Osteocyte (in vitro differentiated cells): ENCODE measurements around the gene SH3BP4. TPM values are rescaled to one million over a fixed set of nuclear protein-coding genes. Genes with fewer than 3 reads are reported as not detected.

Experiments used
- DNase-seq: peaks from one replicate; pipeline ENCODE4 v3.0.0; 2021; ENCODE audit warnings: mixed read lengths; ENCODE audit not compliant: unreplicated experiment; ENCODE audit errors: extremely low spot score
- H3K27ac Mint-ChIP-seq: one replicate; pipeline ENCODE4 v1.8.0; 2021; ENCODE audit warnings: mild to moderate bottlenecking, mixed read lengths; ENCODE audit not compliant: unreplicated experiment
- H3K27me3 Mint-ChIP-seq: one replicate; pipeline ENCODE4 v1.8.0; 2021; ENCODE audit warnings: mixed read lengths; ENCODE audit not compliant: unreplicated experiment
- H3K36me3 Mint-ChIP-seq: one replicate; pipeline ENCODE4 v1.8.0; 2021; ENCODE audit warnings: mixed read lengths; ENCODE audit not compliant: unreplicated experiment
- H3K4me1 Mint-ChIP-seq: one replicate; pipeline ENCODE4 v1.8.0; 2021; ENCODE audit warnings: mixed read lengths; ENCODE audit not compliant: unreplicated experiment
- H3K4me3 Mint-ChIP-seq: one replicate; pipeline ENCODE4 v1.8.0; 2021; ENCODE audit warnings: mild to moderate bottlenecking, moderate library complexity, mixed read lengths; ENCODE audit not compliant: unreplicated experiment
- H3K9me3 Mint-ChIP-seq: one replicate; pipeline ENCODE4 v1.8.0; 2021; ENCODE audit warnings: mixed read lengths; ENCODE audit not compliant: unreplicated experiment
- total RNA-seq: library from RNA; stranded (reverse); gene quantifications from 2 replicates; pipeline ENCODE4 v1.2.1, GENCODE V29; 2021
- TF ChIP-seq, protein P1 (sequence below): fragments of 200-600 bp; sonication (generic); IDR thresholded peaks from 2 replicates; pipeline ENCODE4 v1.5.0; 2021; ENCODE audit warnings: antibody characterized with exemption, mild to moderate bottlenecking, moderate library complexity

The SH3BP4 gene
- total RNA-seq, 1 donor from 2014 or later: 60.1 TPM

DNA sequence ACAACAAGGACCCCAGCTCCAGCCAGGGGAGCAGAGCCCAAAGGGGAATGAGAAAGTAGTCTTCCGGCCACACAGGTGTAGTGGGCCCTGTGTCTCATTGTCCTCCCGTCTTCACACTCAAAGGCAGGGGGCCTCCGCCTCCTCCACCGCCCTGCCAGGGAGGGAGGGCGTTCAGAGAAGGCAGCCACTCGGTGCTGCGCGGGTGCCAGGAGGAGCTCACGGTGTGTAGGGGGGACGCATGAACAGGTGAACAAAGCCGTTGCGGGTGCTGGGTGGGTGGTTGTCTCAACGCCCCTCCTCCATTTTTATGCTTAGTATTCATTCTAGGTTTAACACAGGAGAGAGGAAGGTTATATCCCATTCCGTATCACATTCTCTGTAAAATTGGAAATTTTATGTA lies 36.7 kb downstream of the SH3BP4 start:
- Mint-ChIP-seq H3K27me3 (no peaks in the 10 kb centered on the region), H3K36me3 (peaks cover 15% of the 10 kb centered on the region), H3K27ac (no peak overlapping the region), H3K4me3 (no peak overlapping the region), H3K4me1 (peaks cover 51% of the 10 kb centered on the region), H3K9me3 (no peaks in the 10 kb centered on the region)
- no peak for DNase-seq
- TF ChIP-seq, protein P1, sequence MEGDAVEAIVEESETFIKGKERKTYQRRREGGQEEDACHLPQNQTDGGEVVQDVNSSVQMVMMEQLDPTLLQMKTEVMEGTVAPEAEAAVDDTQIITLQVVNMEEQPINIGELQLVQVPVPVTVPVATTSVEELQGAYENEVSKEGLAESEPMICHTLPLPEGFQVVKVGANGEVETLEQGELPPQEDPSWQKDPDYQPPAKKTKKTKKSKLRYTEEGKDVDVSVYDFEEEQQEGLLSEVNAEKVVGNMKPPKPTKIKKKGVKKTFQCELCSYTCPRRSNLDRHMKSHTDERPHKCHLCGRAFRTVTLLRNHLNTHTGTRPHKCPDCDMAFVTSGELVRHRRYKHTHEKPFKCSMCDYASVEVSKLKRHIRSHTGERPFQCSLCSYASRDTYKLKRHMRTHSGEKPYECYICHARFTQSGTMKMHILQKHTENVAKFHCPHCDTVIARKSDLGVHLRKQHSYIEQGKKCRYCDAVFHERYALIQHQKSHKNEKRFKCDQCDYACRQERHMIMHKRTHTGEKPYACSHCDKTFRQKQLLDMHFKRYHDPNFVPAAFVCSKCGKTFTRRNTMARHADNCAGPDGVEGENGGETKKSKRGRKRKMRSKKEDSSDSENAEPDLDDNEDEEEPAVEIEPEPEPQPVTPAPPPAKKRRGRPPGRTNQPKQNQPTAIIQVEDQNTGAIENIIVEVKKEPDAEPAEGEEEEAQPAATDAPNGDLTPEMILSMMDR: no peak

DNA sequence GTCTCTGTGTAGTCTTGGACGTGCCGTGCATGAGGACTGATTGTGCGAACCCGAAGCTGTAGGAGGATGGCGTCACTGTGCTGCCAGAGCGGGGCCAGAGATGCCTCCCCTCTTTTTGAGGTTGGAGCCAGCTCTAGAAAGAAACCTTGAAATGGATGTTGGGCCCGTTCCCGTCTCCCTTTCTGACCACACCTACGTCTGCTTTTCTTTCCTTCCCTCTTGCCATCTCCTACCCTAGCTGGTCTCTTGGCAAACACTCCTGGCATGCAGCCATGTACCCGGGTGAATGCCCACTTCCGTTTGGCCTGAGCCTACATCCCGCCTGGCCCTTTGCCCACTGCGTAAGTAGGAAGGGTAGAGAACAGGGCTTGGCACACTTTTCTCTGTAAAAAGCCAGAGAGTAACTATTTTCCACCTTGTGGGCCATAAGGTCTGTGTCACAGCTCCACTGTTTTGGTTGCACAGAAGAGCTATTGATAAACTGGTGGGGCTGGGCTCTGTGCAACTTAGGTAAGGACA lies 37.4 kb downstream of the SH3BP4 start:
- Mint-ChIP-seq H3K36me3 (peaks cover 15% of the 10 kb centered on the region), H3K27me3 (no peaks in the 10 kb centered on the region), H3K4me1 (peaks cover 51% of the 10 kb centered on the region), H3K4me3 (no peak overlapping the region), H3K9me3 (no peaks in the 10 kb centered on the region), H3K27ac (no peak overlapping the region)
- no peak for DNase-seq
- TF ChIP-seq, protein P1: no peak

DNA sequence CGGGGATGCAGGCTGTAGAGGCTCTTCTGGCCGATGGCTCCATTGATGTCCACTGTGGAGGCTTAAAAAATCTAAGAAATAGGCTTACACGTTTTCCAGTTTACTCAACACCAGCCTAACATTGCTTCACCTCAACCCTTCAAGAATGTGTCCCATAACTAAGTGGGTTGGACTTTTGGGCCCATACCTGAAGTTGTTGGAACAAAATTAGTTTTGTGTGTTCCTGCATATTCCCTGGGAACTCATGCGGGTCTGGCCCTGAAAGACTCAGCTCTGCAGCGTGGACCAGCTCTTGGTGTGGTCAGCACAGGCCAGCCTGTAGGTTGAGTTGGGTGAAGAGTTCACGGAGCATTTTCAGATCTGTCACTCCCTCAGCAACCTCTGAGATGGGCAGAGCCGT lies 38.5 kb downstream of the SH3BP4 start:
- Mint-ChIP-seq H3K4me1 (peaks cover 51% of the 10 kb centered on the region), H3K27ac (no peak overlapping the region), H3K36me3 (peaks cover 15% of the 10 kb centered on the region), H3K4me3 (no peak overlapping the region), H3K27me3 (no peaks in the 10 kb centered on the region), H3K9me3 (no peaks in the 10 kb centered on the region)
- TF ChIP-seq, protein P1: no peak
- DNase-seq: no peak

DNA sequence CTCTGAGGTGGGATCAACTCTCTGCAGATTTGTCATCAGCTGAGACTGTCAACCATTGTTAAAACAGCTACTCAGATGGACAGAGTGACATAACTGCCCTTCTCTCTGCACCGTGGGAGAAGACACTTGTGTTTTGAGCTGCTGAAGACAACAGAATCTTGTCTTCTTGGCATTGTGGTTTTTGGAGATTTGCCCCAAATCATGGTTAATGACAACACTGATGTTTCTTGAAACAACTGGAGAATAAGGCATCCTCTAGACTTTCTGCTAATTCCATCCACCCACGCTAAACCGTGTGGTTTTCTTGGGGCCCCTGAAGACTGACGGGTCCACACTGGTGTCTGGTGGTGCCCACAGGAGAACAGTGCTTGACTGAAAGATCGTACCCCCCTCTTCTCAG lies 39.5 kb downstream of the SH3BP4 start:
- no peak for DNase-seq
- H3K27ac Mint-ChIP-seq: no peak overlapping the region
- no peak overlapping the region for H3K4me3 Mint-ChIP-seq
- H3K4me1 Mint-ChIP-seq: peaks cover 61% of the 10 kb centered on the region
- H3K36me3 Mint-ChIP-seq: peaks cover 18% of the 10 kb centered on the region
- no peaks in the 10 kb centered on the region for H3K27me3 Mint-ChIP-seq
- H3K9me3 Mint-ChIP-seq: no peaks in the 10 kb centered on the region
- TF ChIP-seq, protein P1: no peak

DNA sequence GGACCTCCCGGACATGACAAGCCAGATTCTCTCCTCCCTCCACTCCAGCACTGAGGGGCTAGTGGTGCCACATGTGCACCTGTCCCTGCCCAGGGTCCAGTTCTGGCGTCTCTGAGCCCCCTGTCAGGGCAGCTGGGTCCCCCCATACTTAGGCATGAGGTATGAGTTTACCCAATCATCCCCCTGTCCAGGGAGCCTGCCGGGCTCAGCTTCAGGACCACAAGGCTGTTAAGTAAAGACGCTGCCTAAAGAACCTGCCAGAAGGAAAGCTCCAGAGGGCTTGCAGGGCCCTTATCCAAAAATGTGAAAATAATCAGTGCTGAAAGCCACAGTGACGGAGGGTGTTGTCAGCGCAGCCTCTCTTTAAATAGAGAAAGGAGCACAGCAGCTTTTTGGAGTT lies 40.0 kb downstream of the SH3BP4 start:
- no peak overlapping the region for H3K27ac Mint-ChIP-seq
- DNase-seq: no peak
- H3K4me3 Mint-ChIP-seq: no peak overlapping the region
- H3K27me3 Mint-ChIP-seq: no peaks in the 10 kb centered on the region
- H3K4me1 Mint-ChIP-seq: peaks cover 66% of the 10 kb centered on the region
- TF ChIP-seq, protein P1: no peak
- H3K9me3 Mint-ChIP-seq: no peaks in the 10 kb centered on the region
- H3K36me3 Mint-ChIP-seq: peaks cover 18% of the 10 kb centered on the region
